SH-SY5Y (cell line): ENCODE measurements around the gene SH3TC2.
A peak's percentile ranks its signal among the peaks of the same experiment; 100 is the strongest.

Source experiments
- GATA2 ChIP-seq: IDR thresholded peaks from 2 replicates; pipeline ENCODE4 v1.6.1; 2011; ENCODE audit warnings: mild to moderate bottlenecking, low read depth, low read length
- GATA3 ChIP-seq: IDR thresholded peaks from 2 replicates; pipeline ENCODE4 v1.6.1; 2011; ENCODE audit warnings: low read depth, mild to moderate bottlenecking, low read length, moderate library complexity

Gene SH3TC2

GRCh38 chr5:149072376-149072775 lies 9.5 kb upstream of the SH3TC2 start:
- TF ChIP-seq GATA2 (no peak), GATA3 (no peak)

- TF ChIP-seq GATA3 (no peak), GATA2 (no peak)
Measured at GRCh38 chr5:149071756-149072155, 8.9 kb upstream of the SH3TC2 start.

GRCh38 chr5:149071216-149071615 lies 8.4 kb upstream of the SH3TC2 start:
- TF ChIP-seq GATA2 (no peak), GATA3 (no peak)

GRCh38 chr5:149069711-149070110 lies 6.8 kb upstream of the SH3TC2 start:
- TF ChIP-seq GATA2: no peak
- TF ChIP-seq GATA3: no peak

GRCh38 chr5:149063896-149064478 lies 1.1 kb upstream of the SH3TC2 start:
- TF ChIP-seq GATA2 (no peak), GATA3 (no peak)

- TF ChIP-seq GATA2 (no peak), GATA3 (no peak)
Measured at GRCh38 chr5:149062371-149063016, 368 bp downstream of the SH3TC2 start.

- TF ChIP-seq GATA2 (no peak), GATA3 (no peak)
Measured at GRCh38 chr5:149061341-149061740, 1.5 kb downstream of the SH3TC2 start.

- TF ChIP-seq GATA3 (0 out of 2 replicates have a peak, but pooled peaks have one; percentile 2), GATA2 (peak; percentile 69)
Measured at GRCh38 chr5:149060325-149060724, 2.5 kb downstream of the SH3TC2 start.

- TF ChIP-seq GATA3 (no peak), GATA2 (no peak)
Measured at GRCh38 chr5:149056616-149057165, 6.2 kb downstream of the SH3TC2 start.

GRCh38 chr5:149054416-149054815 lies 8.4 kb downstream of the SH3TC2 start:
- no peak for TF ChIP-seq GATA2
- TF ChIP-seq GATA3: no peak

GRCh38 chr5:149053072-149053695 lies 9.7 kb downstream of the SH3TC2 start:
- TF ChIP-seq GATA3 (no peak), GATA2 (no peak)

- TF ChIP-seq GATA2 (no peak), GATA3 (no peak)
Measured at GRCh38 chr5:149049371-149049781, 13.5 kb downstream of the SH3TC2 start.

- TF ChIP-seq GATA3: no peak
Measured at GRCh38 chr5:149048811-149049210, 14.1 kb downstream of the SH3TC2 start.

- TF ChIP-seq GATA3 (no peak), GATA2 (no peak)
Measured at GRCh38 chr5:149047462-149047861, 15.4 kb downstream of the SH3TC2 start.

- no peak for TF ChIP-seq GATA2
- no peak for TF ChIP-seq GATA3
Measured at GRCh38 chr5:149046196-149046829, 16.5 kb downstream of the SH3TC2 start.
